Measurements from ENCODE around the gene SLC7A7. TPM values are rescaled to one million over a fixed set of nuclear protein-coding genes. Genes with fewer than 3 reads are reported as not detected.

Gene SLC7A7
- total RNA-seq, 4 donors from 2014 or later: 11.7 to 136 (median 44.0) TPM

- TF ChIP-seq CTCF (IDR thresholded peaks at IDR 0.05; ENCODE audit: low read depth): no peak
These were observed 37.3 kb upstream of the SLC7A7 start for GRCh38 chr14:22852599-22852939.

- TF ChIP-seq CTCF (IDR thresholded peaks at IDR 0.05; ENCODE audit: low read depth): no peak
These were observed 35.9 kb upstream of the SLC7A7 start for GRCh38 chr14:22850944-22851764.

GRCh38 chr14:22849212-22849819 is 34.1 kb upstream of the SLC7A7 start:
- no peak for TF ChIP-seq CTCF (IDR thresholded peaks at IDR 0.05; ENCODE audit: low read depth)

- TF ChIP-seq CTCF (IDR thresholded peaks at IDR 0.05; ENCODE audit: low read depth): no peak
These were observed 33.3 kb upstream of the SLC7A7 start for GRCh38 chr14:22848351-22849164.

GRCh38 chr14:22847661-22848341 is 32.6 kb upstream of the SLC7A7 start:
- TF ChIP-seq CTCF (IDR thresholded peaks at IDR 0.05; ENCODE audit: low read depth): no peak

- no peak for TF ChIP-seq CTCF (IDR thresholded peaks at IDR 0.05; ENCODE audit: low read depth)
These were observed 31.6 kb upstream of the SLC7A7 start for GRCh38 chr14:22846811-22847307.

All from subcutaneous adipose tissue (tissue), 4 donors.